ENCODE data around the gene MRPL1.

Gene MRPL1

DNA sequence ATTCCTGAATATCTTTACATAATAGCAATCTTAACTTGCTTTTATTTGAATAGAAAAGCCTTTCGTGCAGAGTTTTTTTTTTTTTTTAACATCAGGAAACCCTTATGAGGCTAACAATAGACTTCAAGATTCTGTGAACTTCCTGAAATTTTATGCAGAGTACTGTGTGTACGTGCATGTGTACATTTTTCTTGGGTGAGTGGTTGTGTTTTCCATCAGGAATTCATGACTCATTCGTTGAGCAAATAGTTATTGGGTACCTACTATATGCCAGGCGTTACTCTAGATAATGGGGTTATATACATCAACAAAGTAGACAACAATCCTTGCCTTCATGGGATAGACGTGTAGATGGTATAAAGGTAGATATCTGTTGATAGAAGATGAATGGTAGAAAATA lies 59.1 kb downstream of the MRPL1 start:
- no peaks in the 10 kb centered on the region for H3K79me2 ChIP-seq (ENCODE audit: insufficient read depth, low read length)
- no peak overlapping the region for H3K4me3 ChIP-seq (ENCODE audit: low read length, poor library complexity, severe bottlenecking)
- no peaks in the 10 kb centered on the region for H3F3A ChIP-seq (ENCODE audit: low read depth)
- 0 out of 2 replicates have a peak, but pooled peaks cover 8% of the 10 kb centered on the region for H3K36me3 ChIP-seq (ENCODE audit: insufficient read depth, low read length)
- H2AFZ ChIP-seq (ENCODE audit: low read length): no peak overlapping the region
- 0 out of 2 replicates have a peak, but pooled peaks cover 6% of the 10 kb centered on the region for H3K9me3 ChIP-seq (ENCODE audit: insufficient read depth, low read depth, low read length)
- H3K9ac ChIP-seq (ENCODE audit: low read depth, low read length, poor library complexity, severe bottlenecking): no peak overlapping the region
- TF ChIP-seq, protein P1, sequence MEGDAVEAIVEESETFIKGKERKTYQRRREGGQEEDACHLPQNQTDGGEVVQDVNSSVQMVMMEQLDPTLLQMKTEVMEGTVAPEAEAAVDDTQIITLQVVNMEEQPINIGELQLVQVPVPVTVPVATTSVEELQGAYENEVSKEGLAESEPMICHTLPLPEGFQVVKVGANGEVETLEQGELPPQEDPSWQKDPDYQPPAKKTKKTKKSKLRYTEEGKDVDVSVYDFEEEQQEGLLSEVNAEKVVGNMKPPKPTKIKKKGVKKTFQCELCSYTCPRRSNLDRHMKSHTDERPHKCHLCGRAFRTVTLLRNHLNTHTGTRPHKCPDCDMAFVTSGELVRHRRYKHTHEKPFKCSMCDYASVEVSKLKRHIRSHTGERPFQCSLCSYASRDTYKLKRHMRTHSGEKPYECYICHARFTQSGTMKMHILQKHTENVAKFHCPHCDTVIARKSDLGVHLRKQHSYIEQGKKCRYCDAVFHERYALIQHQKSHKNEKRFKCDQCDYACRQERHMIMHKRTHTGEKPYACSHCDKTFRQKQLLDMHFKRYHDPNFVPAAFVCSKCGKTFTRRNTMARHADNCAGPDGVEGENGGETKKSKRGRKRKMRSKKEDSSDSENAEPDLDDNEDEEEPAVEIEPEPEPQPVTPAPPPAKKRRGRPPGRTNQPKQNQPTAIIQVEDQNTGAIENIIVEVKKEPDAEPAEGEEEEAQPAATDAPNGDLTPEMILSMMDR (conservative IDR thresholded peaks at IDR 0.05; ENCODE audit: low read length): no peak
- no peak for TF ChIP-seq EZH2phosphoT487 (IDR thresholded peaks at IDR 0.05; ENCODE audit: borderline replicate concordance)
- H3K27me3 ChIP-seq (ENCODE audit: insufficient read depth, low read length, poor library complexity, severe bottlenecking): no peaks in the 10 kb centered on the region
- H3K4me1 ChIP-seq (ENCODE audit: insufficient read depth, low read length, poor library complexity, severe bottlenecking): no peaks in the 10 kb centered on the region
- no peaks in the 10 kb centered on the region for H3K9me2 ChIP-seq (replicated peaks; ENCODE audit: low read depth, low read length)
- no peak overlapping the region for H3K4me2 ChIP-seq (ENCODE audit: low read depth, low read length, poor library complexity, severe bottlenecking)
- no peaks in the 10 kb centered on the region for H4K20me1 ChIP-seq (ENCODE audit: insufficient read depth, low read length, poor library complexity, severe bottlenecking)

DNA sequence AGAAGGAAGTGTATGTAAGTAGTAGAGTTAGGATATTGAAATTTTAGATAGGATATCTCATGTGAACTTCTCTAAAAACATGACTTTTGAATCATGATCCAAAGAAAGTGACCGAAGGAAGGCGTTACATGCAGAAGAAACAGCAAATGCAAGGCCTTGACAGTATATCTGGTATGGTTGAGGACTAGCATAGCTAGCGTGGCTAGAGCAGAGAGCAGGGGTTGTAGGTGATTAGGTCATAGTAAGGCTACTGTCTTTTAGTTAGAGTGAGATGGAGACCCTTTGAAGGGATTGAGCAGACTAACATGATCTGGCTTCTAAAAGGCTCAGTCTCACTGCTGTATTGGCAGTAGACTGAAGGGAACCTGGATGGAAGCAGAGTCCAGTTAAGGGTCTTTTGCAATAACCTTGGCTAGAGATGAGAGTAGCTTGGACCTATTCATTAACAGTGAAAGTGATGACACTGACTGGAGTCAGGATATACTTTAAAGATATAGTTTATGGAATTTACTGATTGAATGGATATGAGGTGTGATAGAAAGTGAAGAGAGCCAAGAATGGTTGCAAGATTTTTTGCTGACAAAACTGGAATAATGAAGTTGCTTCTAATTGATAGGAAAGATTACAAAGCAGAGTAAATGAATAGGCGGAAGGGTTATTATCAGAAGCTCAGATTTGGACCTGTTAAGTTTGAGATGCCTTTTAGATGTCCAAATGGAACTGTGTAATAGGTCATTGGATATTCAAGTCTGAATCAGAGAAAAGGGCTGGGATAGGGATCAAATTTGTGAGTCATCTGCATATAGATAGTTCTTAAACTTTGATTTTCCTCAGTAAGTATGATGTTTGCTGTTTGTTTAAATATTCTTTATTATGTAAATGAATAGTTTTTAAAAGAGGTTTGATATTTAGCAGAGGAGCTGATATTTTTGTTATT lies 59.8 kb downstream of the MRPL1 start:
- TF ChIP-seq, protein P1 (conservative IDR thresholded peaks at IDR 0.05; ENCODE audit: low read length): no peak
- no peak for TF ChIP-seq EZH2phosphoT487 (IDR thresholded peaks at IDR 0.05; ENCODE audit: borderline replicate concordance)

DNA sequence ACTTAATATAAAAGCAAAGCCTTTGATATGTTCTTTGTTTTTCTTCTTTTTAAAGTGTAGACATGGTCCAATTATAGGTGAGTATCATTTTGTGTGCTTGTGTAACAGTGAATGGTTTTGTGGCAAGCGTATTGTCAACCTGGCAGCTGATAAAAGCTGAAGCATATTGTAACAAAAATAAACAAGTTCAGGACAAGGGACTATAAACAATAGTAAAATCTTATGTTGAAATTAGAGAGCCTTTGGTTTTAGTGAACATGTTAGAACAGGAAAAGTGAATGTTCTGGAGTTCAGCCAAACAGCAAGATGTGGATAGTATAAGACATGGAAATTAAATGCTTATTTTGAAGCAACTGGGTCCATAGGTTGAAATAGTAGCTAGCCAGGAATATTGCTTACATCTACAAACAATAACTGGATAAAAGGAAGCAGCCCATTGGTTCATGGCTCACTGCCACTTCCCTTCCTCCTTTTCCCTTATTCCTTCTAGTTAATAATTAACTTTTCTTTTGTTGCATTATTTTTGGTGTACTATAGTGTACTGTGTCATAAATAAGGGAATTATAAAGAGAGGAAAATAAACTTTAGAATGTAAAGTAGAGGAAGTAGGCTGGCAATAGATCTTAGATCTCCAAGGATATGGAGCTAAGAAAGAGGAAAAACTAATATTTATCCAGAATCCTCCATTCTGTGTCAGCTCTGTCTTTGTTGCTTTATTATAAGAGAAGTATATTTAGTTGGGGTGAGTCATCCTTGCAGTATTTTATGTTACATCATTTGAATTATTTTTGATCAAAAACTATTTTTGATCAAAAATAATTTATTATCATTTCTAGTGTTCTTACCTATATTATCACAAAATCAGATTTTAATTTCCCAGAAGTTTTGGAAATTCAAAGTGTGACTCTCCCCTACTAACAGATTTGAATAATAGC lies 65.6 kb downstream of the MRPL1 start:
- Histone ChIP-seq H4K20me1 (ENCODE audit: insufficient read depth, low read length, poor library complexity, severe bottlenecking) (no peaks in the 10 kb centered on the region), H3K9me3 (ENCODE audit: insufficient read depth, low read depth, low read length) (0 out of 2 replicates have a peak, but pooled peaks cover 6% of the 10 kb centered on the region), H3K4me2 (ENCODE audit: low read depth, low read length, poor library complexity, severe bottlenecking) (no peak overlapping the region), H2AFZ (ENCODE audit: low read length) (no peak overlapping the region), H3F3A (ENCODE audit: low read depth) (no peaks in the 10 kb centered on the region), H3K4me3 (ENCODE audit: low read length, poor library complexity, severe bottlenecking) (no peak overlapping the region), H3K9me2 (replicated peaks; ENCODE audit: low read depth, low read length) (no peaks in the 10 kb centered on the region), H3K4me1 (ENCODE audit: insufficient read depth, low read length, poor library complexity, severe bottlenecking) (no peaks in the 10 kb centered on the region), H3K9ac (ENCODE audit: low read depth, low read length, poor library complexity, severe bottlenecking) (no peak overlapping the region), H3K36me3 (ENCODE audit: insufficient read depth, low read length) (peaks cover 26% of the 10 kb centered on the region; the same call in 1 of the 2 replicates), H3K27me3 (ENCODE audit: insufficient read depth, low read length, poor library complexity, severe bottlenecking) (no peaks in the 10 kb centered on the region), H3K79me2 (ENCODE audit: insufficient read depth, low read length) (no peaks in the 10 kb centered on the region)
- TF ChIP-seq, protein P1 (conservative IDR thresholded peaks at IDR 0.05; ENCODE audit: low read length): no peak

More for the DNA sequence above, 59.8 kb downstream of the MRPL1 start:
- no peak overlapping the region for H3K4me2 ChIP-seq (ENCODE audit: low read depth, low read length, poor library complexity, severe bottlenecking)
- no peaks in the 10 kb centered on the region for H3K9me2 ChIP-seq (replicated peaks; ENCODE audit: low read depth, low read length)
- H3K79me2 ChIP-seq (ENCODE audit: insufficient read depth, low read length): no peaks in the 10 kb centered on the region
- H4K20me1 ChIP-seq (ENCODE audit: insufficient read depth, low read length, poor library complexity, severe bottlenecking): no peaks in the 10 kb centered on the region
- H3K27me3 ChIP-seq (ENCODE audit: insufficient read depth, low read length, poor library complexity, severe bottlenecking): no peaks in the 10 kb centered on the region
- no peak overlapping the region for H3K4me3 ChIP-seq (ENCODE audit: low read length, poor library complexity, severe bottlenecking)
- H3F3A ChIP-seq (ENCODE audit: low read depth): no peaks in the 10 kb centered on the region
- no peak overlapping the region for H2AFZ ChIP-seq (ENCODE audit: low read length)
- H3K36me3 ChIP-seq (ENCODE audit: insufficient read depth, low read length): 0 out of 2 replicates have a peak, but pooled peaks cover 8% of the 10 kb centered on the region
- H3K9ac ChIP-seq (ENCODE audit: low read depth, low read length, poor library complexity, severe bottlenecking): no peak overlapping the region
- H3K9me3 ChIP-seq (ENCODE audit: insufficient read depth, low read depth, low read length): 0 out of 2 replicates have a peak, but pooled peaks cover 6% of the 10 kb centered on the region
- no peaks in the 10 kb centered on the region for H3K4me1 ChIP-seq (ENCODE audit: insufficient read depth, low read length, poor library complexity, severe bottlenecking)
